Stimulated activated CD8-positive, alpha-beta memory T cell treated with anti-CD3 and anti-CD28 coated beads, Interleukin-2, amount 100 ng/mL, for 1 hour (primary cell): ENCODE measurements around the gene ARF1.

Experiments used
- DNase-seq, 2 donors: peaks; one replicate each; pipeline ENCODE4 v3.0.0-alpha.2; 2020; ENCODE audit warnings: low read depth in 2 of 2

The ARF1 gene

DNA sequence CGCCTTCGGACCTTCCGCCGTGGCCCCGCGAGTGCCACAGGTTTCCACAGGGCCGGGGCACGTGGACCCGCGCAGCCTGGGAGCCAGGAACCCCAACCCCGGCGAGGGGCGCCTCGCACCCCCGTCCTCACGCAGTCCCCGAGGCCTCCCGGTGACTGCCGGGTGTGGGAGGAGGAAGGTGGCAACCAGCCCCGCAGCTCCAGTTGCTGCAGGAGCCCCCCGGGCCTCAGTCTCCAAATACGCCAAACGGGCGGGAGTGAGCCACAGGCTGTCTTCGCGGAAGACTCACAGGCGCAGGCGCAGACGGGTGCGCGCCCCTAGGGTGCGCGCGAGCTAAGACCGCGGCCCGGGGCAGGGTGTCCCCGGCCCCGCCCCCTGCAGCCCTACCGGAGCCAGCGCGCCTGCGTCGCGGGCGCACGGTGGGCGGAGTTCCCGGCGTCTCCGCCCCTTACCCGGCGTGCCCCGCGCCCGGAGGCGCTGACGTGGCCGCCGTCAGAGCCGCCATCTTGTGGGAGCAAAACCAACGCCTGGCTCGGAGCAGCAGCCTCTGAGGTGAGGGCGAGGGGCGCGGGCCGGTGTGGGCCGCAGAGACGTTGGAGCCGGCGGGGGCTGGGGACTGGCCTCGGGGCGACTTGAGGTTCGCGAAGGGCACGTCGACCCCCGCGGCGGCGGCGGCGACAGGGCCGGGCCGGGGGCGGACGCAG lies at the start of gene ARF1:
TSS of gene ARF1 (plus strand) at position 495 of the 704 bp plus-strand sequence. CDS start 14,407 bp downstream, outside the sequence.
- peak; percentile 89 to 90 for DNase-seq

DNA sequence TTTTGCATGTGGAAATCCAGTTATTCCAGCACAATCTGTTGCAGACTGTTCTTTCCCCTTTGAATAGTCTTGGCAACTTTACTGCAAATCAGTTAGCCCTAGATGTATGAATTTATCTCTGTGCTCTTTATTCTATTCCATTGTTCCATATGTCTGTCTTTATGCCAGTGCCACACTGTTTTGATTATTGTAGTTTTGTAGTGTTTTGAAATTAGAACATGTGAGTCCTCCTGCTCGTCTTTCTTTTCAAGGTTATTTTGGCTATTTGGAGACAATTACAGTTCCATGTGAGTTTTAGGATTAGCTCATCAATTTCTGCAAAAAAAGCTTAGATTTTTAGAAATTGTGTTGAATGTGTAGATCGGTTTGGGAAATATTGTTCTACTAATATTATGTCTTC lies 49.1 kb upstream of the ARF1 start:
- no peak for DNase-seq

DNA sequence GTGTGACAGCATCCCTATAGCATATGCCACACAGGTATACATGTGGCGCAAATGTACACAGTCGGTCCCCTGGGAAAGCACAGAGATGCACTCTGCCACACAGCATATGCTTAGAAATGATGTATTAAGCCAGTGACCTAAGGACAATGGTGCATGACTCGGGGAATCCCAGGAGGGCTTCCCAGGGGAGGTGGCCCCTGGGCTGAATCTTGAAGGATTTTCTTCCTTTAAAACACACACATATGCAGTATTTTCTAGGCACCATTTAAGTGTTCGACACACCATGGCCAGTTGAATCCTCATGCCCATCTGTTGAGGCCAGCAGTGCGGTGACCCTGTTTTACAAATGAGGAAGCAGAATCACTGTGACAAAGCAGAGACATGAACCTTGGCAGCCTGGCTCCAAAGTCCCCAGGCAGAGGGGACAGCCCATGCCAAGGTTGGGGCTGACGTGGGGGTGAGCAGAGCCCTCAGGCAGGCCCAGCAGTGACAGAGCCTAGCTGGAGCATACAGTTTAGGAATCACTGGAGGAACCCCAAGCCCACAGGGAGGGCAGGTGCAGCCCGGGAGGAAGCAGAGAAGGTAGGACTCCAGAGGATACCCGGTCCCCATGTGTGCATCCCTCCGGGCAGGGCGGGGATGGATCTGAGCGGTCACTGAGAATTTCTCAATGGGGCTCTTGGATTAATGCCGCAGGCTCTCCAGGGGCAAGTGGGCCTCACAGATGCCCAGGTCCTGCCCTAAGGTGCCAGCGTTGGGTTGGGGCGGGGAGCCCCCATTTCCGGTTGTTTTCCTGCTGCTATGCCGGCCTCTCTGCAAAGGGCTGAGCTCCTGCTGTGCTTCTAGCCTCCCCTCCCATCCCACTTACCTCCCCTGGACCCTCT lies 47.3 kb upstream of the ARF1 start:
- DNase-seq: no peak

DNA sequence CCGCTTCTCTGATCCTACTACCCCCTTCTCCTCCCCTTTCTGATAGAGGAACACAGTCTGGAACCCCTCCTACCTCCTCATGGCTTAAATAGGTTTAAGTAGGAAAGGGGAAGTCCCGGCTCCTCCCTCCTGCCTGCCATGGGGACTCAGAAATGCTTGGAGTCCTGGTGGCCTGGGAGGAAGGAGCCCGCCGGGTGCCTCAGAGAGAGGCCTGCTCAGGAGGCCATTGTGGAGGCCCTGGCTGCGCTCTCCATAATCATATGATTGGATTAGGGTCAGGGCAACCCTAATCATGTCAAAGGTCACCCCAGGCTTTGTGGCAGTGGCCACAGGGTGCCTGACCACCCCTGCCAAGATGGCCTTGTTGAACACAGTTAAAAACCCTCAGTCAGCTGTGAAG lies 46.7 kb upstream of the ARF1 start:
- no peak for DNase-seq

DNA sequence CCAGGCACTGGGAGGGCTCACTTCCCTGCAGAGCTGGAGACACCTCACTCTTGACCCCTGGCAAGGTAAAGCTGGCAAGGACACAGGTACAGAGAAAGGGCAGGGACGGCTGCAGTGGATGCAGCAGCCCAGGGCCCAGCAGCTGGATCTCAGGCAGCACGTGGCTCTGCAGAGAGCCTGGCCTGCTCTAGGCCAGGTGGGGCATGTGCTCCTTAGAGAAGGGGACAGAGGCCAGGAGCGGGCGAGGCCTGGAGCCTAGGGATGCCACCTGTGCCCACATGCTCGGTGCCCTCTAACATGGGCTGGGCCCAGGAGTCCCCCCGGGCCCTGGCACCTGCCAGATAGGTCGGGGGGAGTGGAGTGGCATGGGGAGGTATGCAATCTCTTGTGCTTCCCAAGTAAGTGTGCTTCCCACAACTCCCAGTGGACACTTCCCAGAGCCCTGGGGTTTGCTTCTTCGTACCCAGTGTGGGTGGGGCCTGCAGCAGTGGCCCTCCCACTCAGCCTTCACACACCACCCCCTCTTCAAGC lies 45.7 kb upstream of the ARF1 start:
- DNase-seq: no peak

DNA sequence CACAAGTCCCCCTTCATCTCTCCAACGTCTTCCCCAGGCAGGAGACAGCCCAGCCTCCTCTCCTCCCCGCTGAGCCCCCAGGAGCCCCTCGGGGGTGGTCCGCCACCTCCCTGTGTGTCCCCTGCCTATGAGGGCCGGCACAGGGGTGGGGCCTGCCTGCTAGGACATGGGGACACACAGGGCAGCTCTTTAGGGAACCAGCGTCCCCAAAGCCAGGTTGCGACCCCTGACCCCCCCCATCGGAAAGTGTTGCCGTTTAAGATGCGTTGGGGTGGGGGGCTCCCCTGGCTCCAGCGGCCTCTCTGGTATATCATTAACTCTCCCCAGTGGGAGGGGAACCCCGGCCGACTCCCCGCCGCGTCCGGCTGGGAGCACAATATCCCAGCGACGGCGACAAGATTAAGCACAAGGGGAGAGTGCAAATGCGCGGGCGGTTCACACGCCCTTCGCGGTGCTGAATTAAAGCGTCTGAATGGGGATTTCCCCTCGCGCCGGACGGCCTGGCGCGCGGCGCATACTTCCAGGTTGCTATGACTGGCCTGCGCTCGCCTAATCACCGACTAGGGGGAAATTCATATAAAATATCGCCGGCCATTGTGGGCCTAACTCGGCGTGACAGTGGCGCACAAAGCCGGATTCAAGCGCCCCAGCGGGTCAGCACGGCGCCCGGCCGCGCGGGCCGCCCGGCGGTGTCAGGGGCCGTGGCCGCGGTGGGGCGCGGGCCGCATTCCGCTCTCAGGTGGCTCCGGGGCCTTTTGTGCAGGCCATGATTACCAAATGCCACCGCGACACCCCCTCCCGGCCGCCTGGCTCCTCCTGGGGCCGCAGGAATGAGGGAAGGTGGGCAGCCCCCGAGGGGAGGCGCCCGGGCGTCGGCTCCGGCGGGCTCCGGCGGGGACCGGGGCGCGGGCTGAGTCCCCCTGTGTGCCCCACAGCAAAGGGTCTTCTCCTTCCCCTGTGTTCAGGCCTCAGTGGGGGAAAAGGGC lies 44.8 kb upstream of the ARF1 start:
- no peak for DNase-seq

DNA sequence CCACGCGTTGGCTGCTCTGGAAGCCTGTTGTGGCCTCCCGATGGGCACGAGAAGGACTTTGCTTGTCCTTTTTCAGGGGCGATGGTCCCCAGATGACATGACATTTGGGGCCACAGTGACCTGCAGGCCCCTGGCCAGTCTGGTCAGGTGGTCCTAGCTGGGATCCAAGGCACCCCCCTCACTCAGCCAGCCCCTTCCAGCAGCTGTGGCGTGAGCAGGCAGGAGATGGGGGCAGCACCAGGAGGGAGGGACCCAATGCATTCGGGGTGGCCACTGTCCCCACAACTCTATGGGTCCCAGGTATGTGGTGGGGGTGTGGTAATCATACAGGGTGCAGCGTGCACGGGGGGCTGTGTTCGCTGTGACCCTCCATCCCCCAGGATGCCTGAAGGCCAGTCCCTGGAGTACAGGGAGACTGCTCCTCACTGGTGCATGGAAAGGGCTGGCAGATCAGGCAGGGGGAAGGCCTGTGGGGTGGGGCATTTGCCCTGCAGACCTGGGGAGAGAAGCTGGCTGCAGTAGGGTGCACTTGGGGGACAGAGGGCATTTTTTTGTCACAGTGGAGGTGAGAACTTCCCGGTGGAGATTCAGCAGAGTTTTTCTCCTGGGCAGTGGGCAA lies 44.0 kb upstream of the ARF1 start:
- no peak for DNase-seq

DNA sequence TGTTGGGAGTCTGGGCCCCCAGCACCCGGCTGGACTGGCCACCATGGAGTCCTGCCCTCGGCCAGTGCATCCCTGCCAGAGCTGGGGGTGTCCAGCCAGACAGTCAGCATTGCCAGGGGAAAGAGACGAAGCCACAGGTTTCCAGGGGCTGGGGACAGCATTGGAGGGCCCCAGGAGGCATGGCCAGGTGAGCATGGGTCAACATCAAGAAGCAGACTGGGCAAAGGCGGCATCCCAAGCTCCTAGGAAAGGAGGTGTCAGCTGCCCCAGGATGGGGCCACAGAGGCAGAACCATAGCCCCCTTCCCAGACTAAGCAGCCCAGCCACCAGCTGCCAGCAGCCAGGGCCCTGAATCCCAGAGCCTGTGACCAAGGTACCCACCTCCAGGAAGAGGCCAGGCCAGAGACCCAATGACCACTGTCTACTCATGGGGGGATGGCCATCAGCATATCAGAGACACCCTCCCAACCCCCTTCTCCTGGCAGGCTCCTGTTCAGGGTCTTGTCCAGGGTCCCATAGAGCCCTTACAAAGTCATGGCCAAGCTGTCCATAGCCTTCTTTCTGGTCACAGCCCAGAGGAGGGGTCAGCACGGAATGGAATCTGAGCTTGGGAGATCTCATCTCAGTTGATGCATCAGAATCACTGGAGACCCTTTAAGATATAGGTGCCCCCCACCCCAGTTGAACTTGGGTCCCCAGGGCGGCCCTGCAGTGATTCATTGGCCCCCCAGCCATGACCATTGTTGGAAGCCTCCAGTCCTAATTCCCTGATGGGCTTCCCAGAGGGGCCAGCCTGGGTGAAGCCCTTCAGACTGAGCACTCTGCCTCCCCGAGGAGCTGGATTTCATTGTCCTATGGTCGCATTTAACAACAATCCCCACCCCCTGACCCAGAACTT lies 43.3 kb upstream of the ARF1 start:
- DNase-seq: no peak

DNA sequence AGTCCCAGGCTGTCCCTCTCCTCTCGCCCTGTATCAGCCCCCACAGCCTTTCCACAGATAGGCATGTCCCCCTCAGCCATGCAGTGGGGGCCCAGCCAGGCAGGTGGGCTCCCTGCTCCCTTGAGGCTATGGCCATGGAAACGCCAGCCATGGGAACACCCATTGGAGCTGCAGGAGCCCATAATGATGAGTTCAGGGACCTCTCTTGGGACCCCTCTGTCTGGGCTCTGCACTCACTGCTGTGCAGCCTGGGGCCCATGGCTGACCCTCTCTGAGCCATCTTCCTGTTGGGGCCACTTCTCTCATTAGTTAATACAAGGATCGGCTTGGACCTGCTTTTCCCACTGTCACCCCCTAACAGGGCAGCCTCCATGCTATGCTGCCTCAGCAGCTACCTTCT lies 42.5 kb upstream of the ARF1 start:
- DNase-seq: no peak

DNA sequence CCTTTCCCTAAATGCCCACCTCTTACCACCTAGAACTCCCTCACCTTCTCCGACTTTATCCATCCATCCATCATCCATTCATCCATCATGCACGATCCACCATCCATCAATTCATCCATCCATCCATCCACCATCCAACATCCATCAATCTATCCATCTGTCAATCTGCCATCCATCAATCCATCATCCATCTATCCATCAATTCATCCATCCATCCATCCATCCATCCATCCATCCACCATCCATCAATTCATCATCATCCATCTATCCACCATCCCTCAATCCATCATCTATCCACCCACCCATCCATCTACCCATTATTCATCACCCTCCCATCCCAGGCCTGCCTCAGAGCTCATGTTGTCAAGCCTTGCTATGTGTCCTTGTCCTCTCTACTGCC lies 41.2 kb upstream of the ARF1 start:
- DNase-seq: no peak

DNA sequence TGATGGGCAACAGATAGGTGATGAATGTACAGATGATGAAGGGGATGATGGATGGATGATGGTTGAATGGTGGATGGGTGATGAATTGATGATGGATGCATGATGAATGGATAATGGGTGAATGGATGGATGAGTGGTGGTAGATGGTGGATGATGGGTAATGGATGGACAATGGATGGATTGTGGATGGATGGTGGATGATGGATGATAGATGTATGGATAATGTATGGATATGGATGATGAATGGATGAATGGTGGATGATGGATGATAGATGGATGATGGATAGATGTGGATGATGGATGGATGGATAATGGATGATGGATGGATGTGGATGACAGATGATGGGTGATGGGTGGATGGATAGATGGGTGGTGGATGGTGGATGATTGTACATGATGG lies 40.0 kb upstream of the ARF1 start:
- DNase-seq: no peak

DNA sequence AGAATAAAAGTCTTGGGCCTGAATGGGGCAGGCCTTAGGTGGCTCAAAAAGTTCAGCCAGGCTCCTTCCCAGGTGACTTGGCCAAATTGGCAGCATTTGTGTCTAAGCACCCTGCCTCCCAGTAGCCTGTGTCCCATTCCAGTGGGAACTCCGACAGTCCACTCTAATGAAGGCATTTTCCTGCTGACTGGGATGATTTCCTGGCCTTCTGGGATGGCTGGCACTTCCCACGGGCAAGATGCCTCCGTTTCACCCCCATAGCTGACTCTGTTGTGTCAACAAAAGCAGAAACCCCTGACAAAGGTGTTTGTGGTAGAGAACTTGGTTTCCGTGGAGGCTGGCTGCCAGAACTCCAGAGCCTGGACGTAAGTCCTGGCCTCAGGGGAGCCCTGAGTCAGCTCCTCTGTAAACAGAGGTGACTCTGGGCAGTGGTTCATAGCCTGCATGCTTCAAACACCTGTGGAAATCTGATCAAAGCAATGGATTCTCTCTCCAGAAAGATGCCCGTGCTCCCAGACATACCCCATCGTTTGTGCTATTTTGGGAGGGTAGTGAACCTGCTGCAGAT lies 39.1 kb upstream of the ARF1 start:
- no peak for DNase-seq

DNA sequence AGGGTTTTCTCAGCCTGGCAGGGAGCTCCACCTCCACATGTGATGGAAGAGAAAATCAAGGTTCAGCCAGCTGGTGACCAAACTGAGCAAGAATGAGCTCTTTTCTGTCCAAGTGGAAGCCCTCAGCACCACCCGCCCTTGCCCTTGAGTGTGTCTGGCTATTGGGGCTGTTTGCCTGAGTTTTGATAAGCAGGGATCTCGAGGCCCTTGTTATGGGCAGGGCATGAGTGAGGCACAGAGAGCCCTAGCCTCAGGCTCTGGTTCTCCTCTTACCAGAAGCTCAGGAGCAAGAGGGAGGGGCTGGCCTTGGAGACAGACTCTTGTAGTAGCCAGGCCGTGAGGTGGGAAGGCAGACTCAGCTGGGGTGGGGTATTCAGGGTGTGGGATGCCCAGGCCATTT lies 37.5 kb upstream of the ARF1 start:
- DNase-seq: no peak

DNA sequence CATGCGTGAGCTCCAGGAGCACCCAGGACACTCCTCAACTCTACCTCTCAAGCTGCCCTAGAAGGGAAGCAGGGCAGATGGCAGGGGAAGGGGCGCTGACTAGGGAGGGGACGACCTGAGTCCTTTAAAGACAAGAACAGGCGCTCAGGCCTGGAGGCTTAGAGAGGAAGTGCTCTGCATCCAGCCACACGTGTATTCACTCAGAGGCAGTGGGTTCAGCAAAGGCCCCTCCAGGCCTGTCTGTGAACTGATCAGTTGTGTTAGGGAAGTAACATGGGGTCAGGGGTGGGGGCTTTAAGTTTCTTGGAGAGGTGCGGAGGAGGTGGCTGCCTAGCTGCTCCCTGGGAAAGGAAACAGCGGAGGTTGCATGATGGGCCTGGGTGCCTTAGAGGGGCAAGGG lies 37.1 kb upstream of the ARF1 start:
- DNase-seq: no peak

DNA sequence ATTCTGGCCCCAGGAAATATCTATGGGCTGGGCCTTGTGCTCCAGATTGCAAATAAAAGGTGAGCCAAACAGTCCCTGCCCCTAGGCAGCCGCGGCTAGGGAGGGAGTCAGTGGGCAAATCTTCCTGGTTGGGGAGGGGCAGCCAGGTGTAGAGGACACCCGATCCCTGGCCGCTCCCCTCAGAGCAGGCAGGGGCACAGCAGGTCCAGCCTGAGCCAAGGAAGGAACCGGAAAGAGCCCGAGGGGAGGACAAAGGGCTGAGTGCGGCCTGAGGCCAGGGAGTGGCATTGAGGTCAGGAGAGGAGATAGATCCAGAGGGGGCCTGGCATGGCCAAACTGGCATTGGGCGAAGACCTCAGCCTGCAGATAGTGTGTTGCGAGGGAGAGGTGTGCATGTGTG lies 36.6 kb upstream of the ARF1 start:
- DNase-seq: no peak

DNA sequence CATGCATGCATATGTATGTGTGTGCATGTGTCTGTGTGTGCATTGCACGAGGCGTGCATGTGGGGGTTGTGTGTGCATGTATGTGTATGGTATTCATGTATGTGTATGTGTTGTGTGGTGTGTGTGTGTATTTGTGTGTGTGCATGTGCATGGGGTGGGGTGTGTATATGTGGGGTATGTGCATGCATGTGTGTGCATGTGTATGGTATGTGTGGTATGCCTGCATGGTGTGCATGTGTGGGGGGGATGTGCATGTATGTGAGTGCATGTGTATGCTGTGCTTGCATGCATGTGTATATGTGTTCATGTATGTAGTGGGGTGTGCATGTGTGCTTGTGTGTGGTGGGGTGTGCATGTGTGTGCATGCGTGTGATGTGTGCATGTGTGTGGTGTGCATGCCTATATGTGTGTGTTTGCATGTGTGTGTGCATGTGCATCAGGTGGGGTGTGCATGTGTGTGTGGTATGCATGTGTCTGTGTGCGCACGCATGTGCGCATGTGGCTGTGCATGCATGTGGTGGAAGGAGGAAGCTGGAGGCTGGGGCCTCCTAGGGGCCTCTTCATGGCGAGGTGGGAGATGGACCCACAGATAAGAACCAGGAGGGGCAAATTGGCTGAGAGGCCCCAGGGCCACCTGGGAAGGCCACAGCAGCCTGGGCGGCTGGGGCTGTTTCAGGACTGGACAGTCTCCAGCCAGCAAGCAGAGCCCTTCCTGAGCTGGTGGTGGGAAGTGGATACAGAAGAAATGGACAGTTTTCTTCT lies 35.9 kb upstream of the ARF1 start:
- no peak for DNase-seq

DNA sequence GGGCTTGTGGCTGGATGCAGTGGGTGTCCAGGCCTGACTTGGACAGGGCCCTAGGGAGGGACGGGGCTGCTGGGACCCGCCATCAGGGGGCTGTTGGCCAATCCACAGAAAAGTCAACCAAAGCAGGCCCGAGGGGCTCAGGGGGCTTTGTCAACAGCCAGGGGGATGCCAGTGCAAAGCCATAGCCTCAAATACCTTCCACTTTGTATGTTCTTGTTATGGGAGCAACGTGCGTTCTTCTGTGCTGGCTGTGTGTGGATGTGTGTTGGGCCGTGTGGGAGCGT lies 35.4 kb upstream of the ARF1 start:
- DNase-seq: no peak

DNA sequence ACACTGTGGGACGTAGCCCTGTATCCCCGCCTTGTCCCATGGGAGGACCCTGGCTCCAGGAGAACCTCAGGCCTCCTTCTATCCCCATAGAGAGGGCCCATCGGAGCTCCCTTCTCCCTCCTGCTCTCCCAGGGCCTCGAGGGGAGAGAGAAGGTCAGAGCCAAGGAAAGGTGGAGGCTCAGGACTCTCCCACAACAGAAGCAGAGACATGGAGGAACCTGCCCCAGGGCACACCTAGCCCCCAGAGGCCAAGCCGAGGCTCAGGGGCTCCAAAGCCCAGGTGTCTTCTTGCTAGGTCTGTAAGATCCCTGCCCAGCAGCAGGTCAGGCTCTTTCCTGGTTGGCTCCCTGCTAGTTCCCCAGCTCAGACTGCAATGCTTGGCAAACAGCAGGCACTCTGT lies 34.4 kb upstream of the ARF1 start:
- no peak for DNase-seq

DNA sequence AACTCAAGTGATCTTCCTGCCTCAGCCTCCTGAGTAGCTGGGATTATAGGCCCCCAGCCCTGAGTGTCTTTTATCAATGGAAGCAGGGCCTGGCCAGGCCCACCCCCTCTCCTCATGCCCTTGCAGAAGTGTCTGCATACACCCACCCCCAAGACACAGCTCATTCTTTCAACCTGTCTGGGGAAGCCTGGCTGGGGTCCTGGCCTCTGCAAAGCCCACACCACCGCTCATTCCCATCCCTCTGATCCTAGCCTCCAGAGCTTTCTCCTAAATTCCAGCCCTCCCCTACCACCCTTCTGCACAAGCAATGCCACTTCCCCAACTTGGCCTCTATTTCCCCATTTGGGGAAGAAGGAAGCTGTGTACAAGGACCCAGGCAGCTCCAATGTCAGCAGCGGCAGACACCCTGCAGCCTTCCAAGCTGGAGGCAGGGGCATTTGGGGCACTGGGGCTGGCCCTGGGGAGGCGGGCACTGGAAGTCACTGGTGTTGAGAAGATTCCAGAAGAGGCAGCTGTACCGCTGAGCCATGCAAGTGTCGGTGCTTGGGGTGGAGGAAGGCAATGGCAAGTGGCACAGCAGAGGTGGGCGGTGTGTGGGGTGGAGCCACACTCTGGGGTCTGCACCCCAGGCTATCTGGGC lies 33.7 kb upstream of the ARF1 start:
- no peak for DNase-seq
